ENCODE data around the gene SSTR4.
"Not testable (repeated sequence)": the region's sequence is repeated elsewhere in the genome, so short reads cannot be mapped to it uniquely, and the experiment has no call there.

The SSTR4 gene

GRCh38 chr20:23018941-23019340 lies 16.2 kb upstream of the SSTR4 start:
- no peak for DNase-seq (ENCODE audit: low read depth in 2 of 2)

DNA sequence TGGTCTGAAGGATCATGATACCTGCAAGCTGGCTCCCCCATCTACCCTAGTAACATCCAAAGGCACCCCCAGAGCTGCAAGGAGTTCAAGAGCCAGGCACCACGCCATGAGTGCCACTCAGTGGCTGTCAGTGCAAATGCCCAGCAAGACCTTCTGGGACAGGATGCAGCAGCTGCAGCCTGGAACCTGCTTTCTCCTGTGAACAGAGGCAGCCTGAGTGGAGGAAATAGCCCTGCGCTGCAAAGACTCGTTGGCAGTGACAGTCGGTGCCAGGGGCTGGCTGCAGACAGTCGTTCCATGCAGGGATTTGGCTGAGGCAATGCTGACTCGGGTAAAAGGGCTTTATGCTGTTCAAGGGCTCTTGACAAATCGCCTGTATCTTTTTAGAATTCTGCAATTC lies 15.7 kb upstream of the SSTR4 start:
- no peak for DNase-seq (ENCODE audit: low read depth in 2 of 2)

GRCh38 chr20:23020230-23021018 lies 14.7 kb upstream of the SSTR4 start:
- DNase-seq (ENCODE audit: low read depth in 2 of 2): no peak

- no peak for DNase-seq (ENCODE audit: low read depth in 2 of 2)
Measured at GRCh38 chr20:23021541-23021940, 13.6 kb upstream of the SSTR4 start.

- no peak for DNase-seq (ENCODE audit: low read depth in 2 of 2)
Measured at GRCh38 chr20:23021951-23022350, 13.2 kb upstream of the SSTR4 start.

DNA sequence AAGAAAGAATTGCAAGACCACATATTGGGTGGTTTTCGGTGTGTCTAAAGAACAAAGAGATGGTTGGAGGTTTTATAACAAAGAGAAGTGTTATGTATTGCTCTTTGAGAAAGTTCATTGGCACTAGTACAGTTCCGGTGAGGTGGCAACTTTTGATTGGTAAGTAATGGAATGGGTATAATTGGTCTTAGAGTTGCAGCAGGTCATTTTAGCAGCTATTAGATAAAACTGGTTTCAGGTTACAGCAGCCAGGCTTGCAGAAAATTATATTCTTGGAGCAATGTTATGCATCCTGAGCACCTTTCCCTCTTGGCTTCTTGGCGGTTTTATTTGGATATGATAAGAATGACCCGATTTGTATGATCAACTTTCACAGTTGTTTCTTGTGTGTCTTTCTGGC lies 12.3 kb upstream of the SSTR4 start:
- no peak for DNase-seq (ENCODE audit: low read depth in 2 of 2)

DNA sequence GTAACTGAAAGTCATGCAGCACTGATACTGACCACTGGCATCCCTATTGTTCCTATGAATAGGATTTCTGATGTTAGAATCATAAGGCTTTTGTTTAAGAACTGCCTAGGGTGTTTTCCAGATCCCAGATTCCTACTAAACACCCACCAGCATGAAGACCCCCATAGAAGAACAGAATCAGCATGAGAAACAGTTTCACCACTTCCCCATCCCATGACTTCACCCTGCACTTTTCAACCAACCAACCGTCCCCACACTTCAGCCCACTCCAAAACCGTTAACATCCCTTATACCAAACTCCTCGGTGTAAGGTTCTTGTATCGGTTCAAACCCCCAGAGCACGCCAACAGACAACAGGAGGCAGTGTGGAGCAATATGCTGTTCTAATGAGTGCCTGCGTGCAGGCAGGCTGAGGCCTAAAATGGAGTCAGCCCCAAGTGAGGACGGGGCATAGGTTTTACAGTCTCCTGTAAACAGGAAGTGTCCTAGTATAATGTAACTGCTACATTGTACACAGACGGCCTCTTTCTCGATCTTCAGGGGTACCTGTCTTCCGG lies 11.4 kb upstream of the SSTR4 start:
- no peak for DNase-seq (ENCODE audit: low read depth in 2 of 2)

DNA sequence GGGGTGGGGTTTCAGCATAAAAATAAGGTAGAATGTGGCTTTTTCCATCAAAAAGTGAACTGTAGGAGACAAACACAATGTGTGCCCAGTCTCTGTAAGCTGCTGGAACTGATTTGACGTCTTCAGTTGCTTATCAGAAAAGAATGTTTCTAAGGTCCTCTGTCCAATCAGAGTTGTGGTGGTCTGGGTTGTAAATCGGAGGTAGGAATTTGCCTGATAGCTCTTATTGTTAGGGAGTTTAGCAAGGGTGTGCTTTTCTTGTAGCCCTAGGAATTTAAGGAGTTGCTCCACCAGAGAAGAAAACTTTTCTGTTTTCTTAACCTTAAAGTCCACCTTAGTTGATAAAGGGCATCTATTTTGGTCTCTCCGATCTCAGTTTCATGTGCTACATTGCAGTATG lies 10.4 kb upstream of the SSTR4 start:
- no peak for DNase-seq (ENCODE audit: low read depth in 2 of 2)

DNA sequence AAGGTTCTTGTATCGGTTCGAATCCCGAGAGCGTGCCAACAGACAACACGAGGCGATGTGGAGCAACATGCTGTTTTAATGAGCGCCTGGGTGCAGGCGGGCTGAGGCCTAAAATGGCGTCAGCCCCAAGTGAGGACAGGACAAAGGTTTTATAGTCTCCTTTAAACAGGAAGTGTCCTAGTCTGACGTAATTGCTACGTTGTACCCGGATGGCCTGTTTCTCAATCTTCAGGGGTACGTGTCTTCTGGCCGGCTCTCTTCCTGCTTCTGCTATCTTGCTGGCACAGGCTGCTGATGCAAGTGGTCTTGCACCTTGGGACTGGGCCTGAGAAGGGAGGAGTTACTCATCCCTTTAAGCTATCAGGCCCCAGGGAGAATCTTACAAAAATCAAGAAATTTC lies 9.6 kb upstream of the SSTR4 start:
- not testable (repeated sequence) for DNase-seq (ENCODE audit: low read depth in 2 of 2)

GRCh38 chr20:23027721-23028120 lies 7.4 kb upstream of the SSTR4 start:
- DNase-seq (ENCODE audit: low read depth in 2 of 2): no peak

- no peak for DNase-seq (ENCODE audit: low read depth in 2 of 2)
Measured at GRCh38 chr20:23028392-23028791, 6.7 kb upstream of the SSTR4 start.

DNA sequence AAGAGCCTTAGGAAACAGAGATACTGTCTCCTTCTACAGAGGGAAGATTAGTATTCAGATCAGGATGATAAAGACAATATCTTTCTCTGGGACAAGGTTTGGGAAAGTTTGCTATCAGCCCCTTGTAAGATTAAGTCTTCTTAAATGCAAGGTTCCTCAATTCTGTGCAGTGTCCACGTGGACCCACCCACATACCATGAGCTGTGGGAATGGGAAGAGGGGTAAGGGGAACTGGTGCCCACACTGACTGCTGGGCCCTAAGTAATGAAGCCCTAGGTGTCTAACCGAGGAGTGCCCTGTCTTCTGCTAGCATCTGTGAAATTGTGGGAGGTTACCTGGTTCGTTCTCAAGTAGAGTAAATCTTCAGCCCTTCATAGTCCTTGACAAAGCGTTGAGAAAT lies 5.8 kb upstream of the SSTR4 start:
- DNase-seq (ENCODE audit: low read depth in 2 of 2): no peak

- no peak for DNase-seq (ENCODE audit: low read depth in 2 of 2)
Measured at GRCh38 chr20:23031346-23031745, 3.8 kb upstream of the SSTR4 start.

DNA sequence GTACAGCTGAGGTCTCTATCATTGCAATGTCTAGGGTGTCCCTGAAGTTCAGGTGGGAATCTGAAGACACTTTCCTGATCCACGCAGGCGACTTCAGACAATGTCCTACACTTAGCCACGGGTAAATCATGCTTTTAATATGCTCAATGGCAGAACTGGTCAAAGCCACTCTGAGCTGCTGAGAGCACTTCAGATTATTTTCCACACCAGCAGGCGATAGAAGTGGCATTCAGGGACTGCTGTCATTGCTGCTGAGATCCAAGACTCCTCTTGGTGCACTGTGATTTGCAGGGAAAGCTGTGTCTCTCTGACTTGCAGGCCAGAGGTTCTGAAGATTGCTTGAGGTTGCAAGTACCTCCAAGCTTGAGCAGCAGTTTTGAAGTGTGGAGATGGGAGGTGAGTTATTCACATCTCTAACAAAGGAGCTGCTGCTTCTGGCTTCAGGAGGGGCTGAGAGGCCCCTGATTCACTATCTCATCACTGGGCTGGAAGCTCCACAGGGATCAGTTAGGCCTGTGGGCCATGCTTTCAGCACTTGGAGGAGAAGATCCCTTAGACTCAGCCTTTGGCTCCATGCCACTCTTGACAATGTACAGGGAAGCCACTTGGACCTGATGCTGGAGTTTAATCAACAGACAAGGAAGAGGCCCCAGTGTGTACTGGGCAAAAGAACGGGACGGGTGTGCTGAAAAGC lies 2.9 kb upstream of the SSTR4 start:
- no peak for DNase-seq (ENCODE audit: low read depth in 2 of 2)

DNA sequence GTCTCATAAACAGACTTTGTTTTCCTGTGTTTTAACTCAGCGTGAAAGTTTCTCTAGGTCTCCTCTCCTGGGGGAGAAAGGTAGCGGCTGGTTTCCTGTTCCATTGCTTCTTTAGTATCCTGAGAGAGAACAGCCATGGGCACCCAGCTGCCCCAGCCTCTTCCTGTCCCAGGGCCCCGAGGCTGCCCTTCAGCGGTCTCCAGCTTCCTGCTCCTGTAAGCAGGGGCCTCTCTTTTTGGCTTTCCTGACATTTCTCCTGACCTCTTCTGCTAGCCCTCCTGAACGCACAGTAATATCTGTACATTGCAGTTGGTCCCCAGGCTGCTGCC lies 2.4 kb upstream of the SSTR4 start:
- no peak for DNase-seq (ENCODE audit: low read depth in 2 of 2)

- DNase-seq (ENCODE audit: low read depth in 2 of 2): no peak
Measured at GRCh38 chr20:23033918-23034317, 1.2 kb upstream of the SSTR4 start.

GRCh38 chr20:23035731-23036130 lies 619 bp downstream of the SSTR4 start:
- no peak for DNase-seq (ENCODE audit: low read depth in 2 of 2)

GRCh38 chr20:23036371-23036770 lies 1.3 kb downstream of the SSTR4 start:
- no peak for DNase-seq (ENCODE audit: low read depth in 2 of 2)

GRCh38 chr20:23037017-23037481 lies 1.9 kb downstream of the SSTR4 start:
- DNase-seq (ENCODE audit: low read depth in 2 of 2): no peak

DNA sequence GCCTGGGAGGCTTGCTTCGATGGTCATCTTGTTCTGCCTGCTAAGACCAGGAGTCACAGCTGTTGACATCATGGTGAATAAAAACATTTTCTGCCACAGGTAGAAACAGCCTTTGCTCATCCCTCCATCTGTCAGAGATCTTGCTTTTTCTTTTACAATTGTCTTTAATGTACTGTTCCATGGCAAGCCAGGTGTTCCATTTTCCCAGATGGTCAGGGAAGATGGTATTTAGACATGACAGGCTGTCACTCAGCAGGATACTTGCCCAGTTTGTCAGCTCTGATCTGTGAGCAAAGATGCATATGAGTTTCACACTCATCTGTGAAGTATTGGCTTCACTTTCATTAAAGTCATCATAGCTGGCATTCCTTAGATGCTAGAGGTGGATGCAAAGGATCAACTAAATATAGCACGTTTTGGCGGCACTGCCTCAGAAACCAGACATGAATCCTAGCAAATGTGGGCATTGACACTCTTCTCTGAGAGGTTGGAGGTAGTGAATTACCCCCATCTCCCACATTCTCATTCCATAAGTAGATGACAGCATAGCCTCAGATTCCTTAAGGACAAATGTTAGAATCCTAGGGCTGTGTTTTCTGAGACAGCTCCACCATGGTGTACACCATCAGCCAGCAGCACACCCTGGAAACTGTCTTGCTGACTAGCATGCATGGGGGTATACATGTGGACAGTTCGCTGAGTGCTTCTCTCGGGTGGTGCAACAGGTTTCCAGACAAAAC lies 4.2 kb downstream of the SSTR4 start:
- no peak for DNase-seq (ENCODE audit: low read depth in 2 of 2)

- no peak for DNase-seq (ENCODE audit: low read depth in 2 of 2)
Measured at GRCh38 chr20:23039885-23040508, 4.9 kb downstream of the SSTR4 start.

- no peak for DNase-seq (ENCODE audit: low read depth in 2 of 2)
Measured at GRCh38 chr20:23042270-23042669, 7.2 kb downstream of the SSTR4 start.
